GM12892 (cell line): ENCODE results near the gene FAM136A.

Experiments used
- POLR2A ChIP-seq: IDR thresholded peaks from 2 replicates; pipeline ENCODE4 v1.6.1; 2011; ENCODE audit warnings: low read depth, low read length, control low read depth
- TAF1 ChIP-seq: IDR thresholded peaks from 2 replicates; pipeline ENCODE4 v1.6.1; 2011; ENCODE audit warnings: low read depth, mild to moderate bottlenecking, control low read depth, low read length, borderline replicate concordance

DNA sequence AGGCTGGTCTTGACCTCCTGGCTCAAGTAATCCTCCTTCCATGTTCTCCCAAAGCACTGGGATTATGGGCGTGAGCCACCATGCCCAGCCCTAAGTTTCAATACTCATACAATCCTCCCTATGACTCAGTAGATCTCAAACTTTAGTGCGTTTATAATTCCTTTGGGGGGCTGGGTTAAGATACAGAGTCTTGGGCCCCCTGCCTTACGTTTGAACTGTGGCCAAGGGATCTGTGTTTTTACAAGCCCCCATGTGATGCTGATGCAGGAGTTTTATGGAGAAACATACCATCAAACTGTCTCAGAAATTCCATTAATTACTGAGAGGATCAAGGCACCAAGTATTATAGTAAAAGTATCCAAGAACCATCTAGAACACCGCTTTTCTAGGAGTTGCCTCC is 38.2 kb upstream of the FAM136A start:
- TF ChIP-seq TAF1 (no peak), POLR2A (no peak)
